Activated T-helper 17 cell treated with anti-CD3 and anti-CD28 coated beads, Interleukin-2, amount 50 U/mL, for 72 hours (primary cell): ENCODE measurements around the gene SAMHD1. TPM values are rescaled to one million over a fixed set of nuclear protein-coding genes. Genes with fewer than 3 reads are reported as not detected.
"Not testable (repeated sequence)": the region's sequence is repeated elsewhere in the genome, so short reads cannot be mapped to it uniquely, and the experiment has no call there.

Experiments
- ATAC-seq: fragments of 150-1000 bp; cut with Tn5 transposase; replicated peaks from 2 replicates; pipeline ENCODE4 v1.10.0; 2021; ENCODE audit warnings: mild to moderate bottlenecking, moderate library complexity
- H3K27ac Mint-ChIP-seq: one replicate; pipeline ENCODE4 v1.8.0; 2022; ENCODE audit warnings: mixed read lengths
- H3K27me3 Mint-ChIP-seq: one replicate; pipeline ENCODE4 v1.8.0; 2022; ENCODE audit warnings: mixed read lengths
- H3K36me3 Mint-ChIP-seq: one replicate; pipeline ENCODE4 v1.8.0; 2022; ENCODE audit warnings: low read depth, mild to moderate bottlenecking, mixed read lengths
- H3K4me1 Mint-ChIP-seq: one replicate; pipeline ENCODE4 v1.8.0; 2022; ENCODE audit warnings: mixed read lengths
- H3K4me3 Mint-ChIP-seq: one replicate; pipeline ENCODE4 v1.8.0; 2022; ENCODE audit warnings: mild to moderate bottlenecking, mixed read lengths
- H3K9me3 Mint-ChIP-seq: one replicate; pipeline ENCODE4 v1.8.0; 2022; ENCODE audit warnings: mixed read lengths
- total RNA-seq, 2 donors: library from RNA; stranded (reverse); gene quantifications; one replicate each; pipeline ENCODE4 v1.2.3, GENCODE V29; 2022

Gene SAMHD1
- total RNA-seq, 2 donors from 2014 or later: 64.6 to 140 TPM

GRCh38 chr20:36933571-36933970, 17.9 kb downstream of the SAMHD1 start:
- H3K27ac Mint-ChIP-seq, H3K9me3 Mint-ChIP-seq, H3K4me3 Mint-ChIP-seq, H3K27me3 Mint-ChIP-seq, ATAC-seq: not testable (repeated sequence)
- Mint-ChIP-seq H3K4me1 (peaks cover 23% of the 10 kb centered on the region), H3K36me3 (peaks cover 100% of the 10 kb centered on the region)

DNA sequence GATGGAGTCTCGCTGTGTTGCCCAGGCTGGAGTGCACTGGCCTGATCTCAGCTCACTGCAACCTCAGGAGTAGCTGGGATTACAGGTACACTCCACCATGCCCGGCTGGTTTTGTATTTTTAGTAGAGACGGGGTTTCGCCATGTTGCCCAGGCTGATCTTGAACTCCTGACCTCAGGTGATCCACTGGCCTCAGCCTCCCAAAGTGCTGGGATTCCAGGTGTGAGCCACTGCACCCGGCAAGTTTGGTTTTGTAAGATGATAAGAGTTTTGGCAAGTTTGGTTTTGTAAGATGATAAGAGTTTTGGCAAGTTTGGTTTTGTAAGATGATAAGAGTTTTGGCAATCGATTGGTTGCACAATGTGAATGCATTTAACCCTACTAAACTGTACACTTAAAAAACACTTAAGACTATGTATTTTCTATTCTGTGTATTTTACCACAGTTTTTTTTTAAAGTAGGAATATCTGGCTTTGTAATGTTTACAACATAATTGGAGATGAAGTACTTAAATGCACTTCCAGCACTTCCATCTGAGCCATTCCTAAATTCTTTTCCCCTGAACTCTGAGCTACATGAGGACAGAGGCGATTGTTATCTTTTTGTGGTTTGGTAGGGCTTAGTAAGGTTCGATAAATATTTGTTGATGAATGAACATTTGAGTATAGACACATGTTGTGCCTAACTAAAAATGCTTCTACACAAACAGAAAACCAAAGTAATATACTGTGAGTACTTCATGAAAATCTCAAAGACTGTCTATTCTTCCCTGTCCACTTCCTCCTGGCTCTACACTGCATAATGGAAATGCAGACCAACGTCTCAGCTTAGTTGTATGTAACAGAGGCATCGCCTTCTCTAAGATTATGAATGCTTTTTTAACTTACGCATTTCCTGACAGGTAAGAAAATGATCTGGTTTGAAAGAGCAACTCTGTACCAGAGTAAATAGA, 18.8 kb downstream of the SAMHD1 start:
- H3K9me3 Mint-ChIP-seq: no peaks in the 10 kb centered on the region
- peak overlapping the region; percentile 83 for H3K4me3 Mint-ChIP-seq
- H3K36me3 Mint-ChIP-seq: peaks cover 100% of the 10 kb centered on the region
- H3K4me1 Mint-ChIP-seq: peaks cover 23% of the 10 kb centered on the region
- H3K27me3 Mint-ChIP-seq: no peaks in the 10 kb centered on the region
- no peak for ATAC-seq
- H3K27ac Mint-ChIP-seq: peak overlapping the region; percentile 49

DNA sequence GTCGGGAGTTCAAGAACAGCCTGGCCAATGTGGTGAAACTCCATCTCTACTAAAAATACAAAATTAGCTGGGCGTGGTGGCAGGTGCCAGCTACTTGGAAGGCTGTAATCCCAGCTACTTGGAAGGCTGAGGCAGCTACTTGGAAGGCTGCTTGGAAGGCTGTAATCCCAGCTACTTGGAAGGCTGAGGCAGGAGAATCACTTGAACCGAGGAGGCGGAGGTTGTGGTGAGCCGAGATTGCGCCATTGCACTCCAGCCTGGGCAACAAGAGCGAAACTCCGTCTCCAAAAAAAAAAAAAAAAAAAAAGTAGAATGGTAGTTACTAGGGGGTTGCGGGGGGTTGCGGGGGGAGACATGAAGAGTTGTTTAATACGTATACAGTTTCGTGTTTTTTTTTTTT, 19.4 kb downstream of the SAMHD1 start:
- Mint-ChIP-seq H3K27ac (peak overlapping the region; percentile 89), H3K4me3 (peak overlapping the region; percentile 83), H3K4me1 (peaks cover 19% of the 10 kb centered on the region), H3K36me3 (peaks cover 100% of the 10 kb centered on the region)
- not testable (repeated sequence) for ATAC-seq, H3K9me3 Mint-ChIP-seq, H3K27me3 Mint-ChIP-seq

- H3K4me3 Mint-ChIP-seq: peak overlapping the region; percentile 83
- H3K27ac Mint-ChIP-seq: peak overlapping the region; percentile 89
- no peak for ATAC-seq
- H3K27me3 Mint-ChIP-seq: no peaks in the 10 kb centered on the region
- no peaks in the 10 kb centered on the region for H3K9me3 Mint-ChIP-seq
- peaks cover 100% of the 10 kb centered on the region for H3K36me3 Mint-ChIP-seq
- peaks cover 22% of the 10 kb centered on the region for H3K4me1 Mint-ChIP-seq
Observed at GRCh38 chr20:36929691-36930090, 21.8 kb downstream of the SAMHD1 start.

- Mint-ChIP-seq H3K9me3 (no peaks in the 10 kb centered on the region), H3K27me3 (no peaks in the 10 kb centered on the region), H3K4me1 (peaks cover 25% of the 10 kb centered on the region), H3K27ac (peak overlapping the region; percentile 89), H3K36me3 (peaks cover 100% of the 10 kb centered on the region), H3K4me3 (peak overlapping the region; percentile 83)
- ATAC-seq: no peak
Observed at GRCh38 chr20:36929290-36929689, 22.2 kb downstream of the SAMHD1 start.

DNA sequence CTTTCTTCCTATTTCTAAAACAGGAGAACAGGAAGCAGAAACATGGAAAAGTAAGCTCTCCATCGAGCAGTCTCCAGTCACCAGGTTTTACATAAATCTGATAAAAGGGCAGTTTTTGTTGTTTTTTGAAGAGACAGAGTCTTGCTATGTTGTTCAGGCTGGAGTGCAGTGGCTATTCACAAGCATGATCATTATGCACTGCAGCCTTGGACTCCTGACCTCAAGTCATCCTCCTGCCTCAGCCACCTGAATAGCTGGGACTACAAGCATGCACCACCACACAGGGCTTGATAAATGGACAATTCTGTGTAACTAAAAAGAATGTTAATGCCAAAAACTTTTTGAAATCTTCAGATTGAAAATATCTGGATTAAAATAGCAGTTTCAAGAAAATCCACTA, 23.8 kb downstream of the SAMHD1 start:
- no peaks in the 10 kb centered on the region for H3K9me3 Mint-ChIP-seq
- H3K27ac Mint-ChIP-seq: no peak overlapping the region
- H3K4me1 Mint-ChIP-seq: peaks cover 21% of the 10 kb centered on the region
- peaks cover 98% of the 10 kb centered on the region for H3K36me3 Mint-ChIP-seq
- no peak overlapping the region for H3K4me3 Mint-ChIP-seq
- no peaks in the 10 kb centered on the region for H3K27me3 Mint-ChIP-seq
- ATAC-seq: no peak

- peak; percentile 38 for ATAC-seq
- Mint-ChIP-seq H3K4me1 (peaks cover 20% of the 10 kb centered on the region), H3K9me3 (no peaks in the 10 kb centered on the region), H3K36me3 (peaks cover 98% of the 10 kb centered on the region), H3K27ac (peak overlapping the region; percentile 33), H3K27me3 (no peaks in the 10 kb centered on the region), H3K4me3 (no peak overlapping the region)
Observed at GRCh38 chr20:36926653-36927200, 24.8 kb downstream of the SAMHD1 start.

DNA sequence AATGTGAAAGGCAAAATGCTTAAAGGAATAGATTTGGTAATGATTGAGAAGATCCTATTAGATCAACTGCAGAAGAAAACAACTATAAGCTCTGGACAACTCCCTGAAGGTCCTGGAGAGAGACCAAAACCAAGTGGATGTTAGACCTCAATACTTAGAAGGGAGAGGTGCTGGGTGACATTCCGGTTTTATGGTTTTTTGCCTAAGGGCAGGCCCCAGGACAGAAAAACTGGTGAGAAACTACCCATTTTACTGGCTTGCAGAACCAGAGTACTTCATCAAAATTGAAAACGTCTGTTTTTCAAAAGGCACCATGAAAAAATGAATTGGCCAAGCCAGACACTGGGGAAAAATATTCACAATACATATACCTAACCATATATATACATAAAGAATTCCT, 26.3 kb downstream of the SAMHD1 start:
- H3K27ac Mint-ChIP-seq: peak overlapping the region; percentile 84
- peaks cover 98% of the 10 kb centered on the region for H3K36me3 Mint-ChIP-seq
- no peak for ATAC-seq
- no peaks in the 10 kb centered on the region for H3K9me3 Mint-ChIP-seq
- H3K4me3 Mint-ChIP-seq: no peak overlapping the region
- no peaks in the 10 kb centered on the region for H3K27me3 Mint-ChIP-seq
- H3K4me1 Mint-ChIP-seq: peaks cover 9% of the 10 kb centered on the region

- H3K27ac Mint-ChIP-seq: peak overlapping the region; percentile 84
- ATAC-seq: no peak
- no peaks in the 10 kb centered on the region for H3K9me3 Mint-ChIP-seq
- peaks cover 9% of the 10 kb centered on the region for H3K4me1 Mint-ChIP-seq
- no peaks in the 10 kb centered on the region for H3K27me3 Mint-ChIP-seq
- H3K4me3 Mint-ChIP-seq: no peak overlapping the region
- H3K36me3 Mint-ChIP-seq: peaks cover 97% of the 10 kb centered on the region
Observed at GRCh38 chr20:36924167-36925045, 27.1 kb downstream of the SAMHD1 start.

DNA sequence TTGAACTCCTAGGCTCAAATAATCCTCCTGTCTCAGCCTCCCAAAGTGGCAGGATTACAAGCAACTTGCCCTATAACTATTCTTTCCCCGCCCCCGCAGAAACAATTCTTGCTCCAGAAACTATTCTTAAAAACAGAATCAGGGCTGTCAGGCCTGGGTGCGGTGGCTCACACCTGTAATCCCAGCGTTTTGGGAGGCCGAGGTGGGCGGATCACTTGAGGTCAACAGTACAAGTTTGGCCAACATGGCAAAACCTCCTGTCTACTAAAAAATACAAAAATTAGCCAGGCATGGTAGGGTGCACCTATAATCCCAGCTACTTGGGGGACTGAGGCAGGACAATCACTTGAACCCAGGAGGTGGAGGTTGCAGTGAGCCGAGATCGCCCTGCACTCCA, 31.2 kb downstream of the SAMHD1 start:
- ATAC-seq: no peak
- peaks cover 4% of the 10 kb centered on the region for H3K4me1 Mint-ChIP-seq
- no peaks in the 10 kb centered on the region for H3K27me3 Mint-ChIP-seq
- no peak overlapping the region for H3K4me3 Mint-ChIP-seq
- no peaks in the 10 kb centered on the region for H3K9me3 Mint-ChIP-seq
- H3K27ac Mint-ChIP-seq: no peak overlapping the region
- peaks cover 84% of the 10 kb centered on the region for H3K36me3 Mint-ChIP-seq

GRCh38 chr20:36919715-36920333, 31.7 kb downstream of the SAMHD1 start:
- Mint-ChIP-seq H3K4me1 (peaks cover 4% of the 10 kb centered on the region), H3K36me3 (peaks cover 84% of the 10 kb centered on the region), H3K27me3 (no peaks in the 10 kb centered on the region), H3K4me3 (no peak overlapping the region), H3K9me3 (no peaks in the 10 kb centered on the region), H3K27ac (peak overlapping the region; percentile 48)
- ATAC-seq: peak; percentile 63

GRCh38 chr20:36917943-36918342, 33.6 kb downstream of the SAMHD1 start:
- H3K27ac Mint-ChIP-seq: no peak overlapping the region
- no peaks in the 10 kb centered on the region for H3K9me3 Mint-ChIP-seq
- peak; percentile 62 for ATAC-seq
- peaks cover 82% of the 10 kb centered on the region for H3K36me3 Mint-ChIP-seq
- H3K4me1 Mint-ChIP-seq: no peaks in the 10 kb centered on the region
- no peak overlapping the region for H3K4me3 Mint-ChIP-seq
- no peaks in the 10 kb centered on the region for H3K27me3 Mint-ChIP-seq

DNA sequence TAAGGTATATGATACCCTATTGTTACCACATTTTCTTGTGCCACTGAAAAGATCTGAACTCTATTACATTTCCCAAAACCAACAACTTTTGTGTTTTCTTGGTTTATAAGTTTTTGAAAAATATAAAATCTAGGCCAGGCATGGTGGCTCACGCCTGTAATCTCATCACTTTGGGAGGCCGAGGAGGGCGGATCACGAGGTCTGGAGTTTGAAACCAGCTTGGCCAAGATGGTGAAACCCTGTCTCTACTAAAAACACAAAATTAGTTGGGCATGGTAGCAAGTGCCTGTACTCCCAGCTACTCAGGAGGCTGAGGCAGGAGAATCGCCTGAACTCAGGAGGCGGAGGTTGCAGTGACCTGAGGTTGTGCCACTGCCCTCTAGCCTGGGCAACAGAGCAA, 34.3 kb downstream of the SAMHD1 start:
- H3K27ac Mint-ChIP-seq: no peak overlapping the region
- no peak for ATAC-seq
- H3K36me3 Mint-ChIP-seq: peaks cover 82% of the 10 kb centered on the region
- no peak overlapping the region for H3K4me3 Mint-ChIP-seq
- no peaks in the 10 kb centered on the region for H3K27me3 Mint-ChIP-seq
- no peaks in the 10 kb centered on the region for H3K4me1 Mint-ChIP-seq
- no peaks in the 10 kb centered on the region for H3K9me3 Mint-ChIP-seq

GRCh38 chr20:36916199-36916598, 35.3 kb downstream of the SAMHD1 start:
- Mint-ChIP-seq H3K27ac (no peak overlapping the region), H3K27me3 (no peaks in the 10 kb centered on the region), H3K4me1 (no peaks in the 10 kb centered on the region), H3K36me3 (peaks cover 82% of the 10 kb centered on the region), H3K4me3 (no peak overlapping the region), H3K9me3 (no peaks in the 10 kb centered on the region)
- no peak for ATAC-seq
